Measurements from ENCODE around the gene SPI1.

GRCh38 chr11:47426062-47426956 lies 48.0 kb upstream of the SPI1 start, which contains the start of gene PSMC3:
- TF ChIP-seq CTCF (conservative IDR thresholded peaks at IDR 0.05) (no peak), ZFX (IDR thresholded peaks at IDR 0.05) (0 out of 2 replicates have a peak, but pooled peaks have one; percentile 8)

Measured in C4-2B (cell line).